ENCODE measurements around the gene SON. TPM values are rescaled to one million over a fixed set of nuclear protein-coding genes. Genes with fewer than 3 reads are reported as not detected.
"Not testable (repeated sequence)": the region's sequence is repeated elsewhere in the genome, so short reads cannot be mapped to it uniquely, and the experiment has no call there.

SON gene
- total RNA-seq, 4 donors from 2014 or later = 134 to 474 (median 401) TPM

GRCh38 chr21:33569991-33570390 is 27.2 kb downstream of the SON start:
- H3K36me3 ChIP-seq = peaks cover 3 to 77% of the 10 kb centered on the region in 2 donors
- H3K27me3 ChIP-seq = no peaks in the 10 kb centered on the region
- peaks cover 0 to 57% (median 4%) of the 10 kb centered on the region in 3 donors for H3K4me1 ChIP-seq
- TF ChIP-seq EP300 (IDR thresholded peaks at IDR 0.05) (no peak), POLR2AphosphoS5 (IDR thresholded peaks at IDR 0.05) (no peak), POLR2A (IDR thresholded peaks at IDR 0.05) (no peak), CTCF (IDR thresholded peaks at IDR 0.05) (no peak)
- H3K9me3 ChIP-seq = no peaks in the 10 kb centered on the region
- 82 to 91% methylated on average over 5 of the region's 5 CpGs for WGBS, 2 donors (ENCODE audit: low coverage in 1 of 2)
- no peak for ATAC-seq
- peak overlapping the region in 1 of 4 donors; percentile 8 for H3K27ac ChIP-seq
- H3K4me3 ChIP-seq = no peak overlapping the region

DNA sequence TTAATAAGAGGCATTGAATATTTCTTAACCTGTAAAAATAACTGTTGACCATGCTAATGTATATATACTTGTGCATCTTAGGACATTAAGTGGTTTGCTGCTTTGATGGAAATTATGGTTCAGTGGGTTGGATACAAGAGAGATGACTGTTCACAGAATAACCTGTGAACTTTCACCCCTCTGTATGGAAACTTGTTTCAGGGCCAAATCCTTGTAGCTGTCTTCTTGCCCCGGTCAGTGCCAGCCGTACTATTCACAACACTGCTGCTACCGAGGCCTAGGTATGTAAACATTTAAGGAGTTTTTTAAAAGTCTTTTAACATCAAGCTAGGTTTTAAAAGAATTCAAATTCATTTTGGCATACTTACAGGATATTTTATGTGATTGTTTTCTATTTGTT is 29.5 kb downstream of the SON start:
- Histone ChIP-seq H3K27me3 (no peaks in the 10 kb centered on the region), H3K9me3 (no peaks in the 10 kb centered on the region), H3K4me1 (peaks cover 0 to 52% (median 4%) of the 10 kb centered on the region in 3 donors), H3K36me3 (peaks cover 3 to 93% of the 10 kb centered on the region in 2 donors), H3K4me3 (no peak overlapping the region), H3K27ac (peak overlapping the region in 2 of 4 donors; percentile 6 to 54)
- no peak for ATAC-seq
- 27 to 57% methylated on average over 3 of the region's 3 CpGs for WGBS, 2 donors (ENCODE audit: low coverage in 1 of 2)
- no peak for TF ChIP-seq CTCF (IDR thresholded peaks at IDR 0.05)
- TF ChIP-seq POLR2AphosphoS5 (IDR thresholded peaks at IDR 0.05) = peak; percentile 38

DNA sequence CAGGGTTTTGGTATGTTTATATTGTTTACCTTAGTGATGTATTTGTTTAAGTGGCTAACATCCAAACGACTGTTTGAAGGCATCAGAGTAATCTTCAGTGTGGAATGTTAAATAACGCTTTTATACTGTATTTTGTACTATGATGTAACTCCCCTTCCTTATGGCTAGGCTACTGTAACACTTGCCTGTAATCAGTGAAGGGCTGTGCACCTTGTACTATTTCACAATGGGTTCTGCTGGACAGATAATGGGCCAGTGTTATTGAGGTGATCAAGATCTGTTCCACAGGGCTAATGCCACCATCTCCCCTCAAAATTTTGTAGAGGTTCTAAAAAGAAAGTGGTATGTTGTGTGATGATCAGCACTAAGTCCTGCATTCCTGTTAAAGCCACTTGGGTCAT is 33.9 kb downstream of the SON start:
- peak overlapping the region in 2 of 4 donors; percentile 2 to 10 for H3K27ac ChIP-seq
- H3K4me3 ChIP-seq, H3K27me3 ChIP-seq, ATAC-seq, H3K9me3 ChIP-seq: not testable (repeated sequence)
- H3K36me3 ChIP-seq = peaks cover 3 to 73% of the 10 kb centered on the region in 2 donors
- WGBS, 2 donors (ENCODE audit: low coverage in 1 of 2) = 30 to 40% methylated on average over 1 to 2 of the region's 2 CpGs
- peaks cover 0 to 49% (median 7%) of the 10 kb centered on the region in 3 donors for H3K4me1 ChIP-seq

- peaks cover 3 to 67% of the 10 kb centered on the region in 2 donors for H3K36me3 ChIP-seq
- ATAC-seq = no peak
Observed at GRCh38 chr21:33578214-33578613, 35.4 kb downstream of the SON start.

GRCh38 chr21:33578959-33579542 is 36.2 kb downstream of the SON start:
- TF ChIP-seq POLR2A (IDR thresholded peaks at IDR 0.05) = no peak
- 75 to 79% methylated on average over 7 of the region's 7 CpGs for WGBS, 2 donors (ENCODE audit: low coverage in 1 of 2)
- no peaks in the 10 kb centered on the region for H3K27me3 ChIP-seq
- H3K36me3 ChIP-seq = peaks cover 3 to 59% of the 10 kb centered on the region in 2 donors
- no peaks in the 10 kb centered on the region for H3K9me3 ChIP-seq
- no peak for ATAC-seq
- peaks cover 0 to 26% (median 3%) of the 10 kb centered on the region in 3 donors for H3K4me1 ChIP-seq
- H3K27ac ChIP-seq = peak overlapping the region in 1 of 4 donors; percentile 45
- H3K4me3 ChIP-seq = no peak overlapping the region

More at GRCh38 chr21:33578214-33578613, 35.4 kb downstream of the SON start:
- no peak overlapping the region for H3K27ac ChIP-seq
- H3K27me3 ChIP-seq = no peaks in the 10 kb centered on the region
- H3K4me1 ChIP-seq = peaks cover 0 to 34% (median 3%) of the 10 kb centered on the region in 3 donors
- H3K4me3 ChIP-seq = no peak overlapping the region
- 33 to 75% methylated on average over 2 of the region's 2 CpGs for whole genome bisulfite sequencing, 2 donors (ENCODE audit: low coverage in 1 of 2)
- H3K9me3 ChIP-seq = no peaks in the 10 kb centered on the region
- TF ChIP-seq POLR2A (IDR thresholded peaks at IDR 0.05) (no peak), CTCF (IDR thresholded peaks at IDR 0.05) (no peak), POLR2AphosphoS5 (IDR thresholded peaks at IDR 0.05) (no peak), EP300 (IDR thresholded peaks at IDR 0.05) (no peak)

GRCh38 chr21:33584455-33584854 is 41.6 kb downstream of the SON start:
- 85 to 94% methylated on average over 3 of the region's 3 CpGs for WGBS, 2 donors (ENCODE audit: low coverage in 1 of 2)
- H3K9me3 ChIP-seq = no peaks in the 10 kb centered on the region
- ATAC-seq = no peak

More at GRCh38 chr21:33584455-33584854, 41.6 kb downstream of the SON start:
- Histone ChIP-seq H3K4me3 (no peak overlapping the region), H3K4me1 (peaks cover 0 to 16% (median 0%) of the 10 kb centered on the region in 3 donors), H3K27me3 (no peaks in the 10 kb centered on the region), H3K36me3 (peaks cover 0 to 12% of the 10 kb centered on the region in 2 donors), H3K27ac (no peak overlapping the region)
- no peak for TF ChIP-seq POLR2A (IDR thresholded peaks at IDR 0.05)
- no peak for TF ChIP-seq CTCF (IDR thresholded peaks at IDR 0.05)
- no peak for TF ChIP-seq POLR2AphosphoS5 (IDR thresholded peaks at IDR 0.05)
- TF ChIP-seq EP300 (IDR thresholded peaks at IDR 0.05) = no peak
